ENCODE data around the gene PLIN5. TPM values are rescaled to one million over a fixed set of nuclear protein-coding genes. Genes with fewer than 3 reads are reported as not detected.

The PLIN5 gene
- total RNA-seq, 1 donor, result not detected

GRCh38 chr19:4483385-4483784, 51.6 kb downstream of the PLIN5 start:
- H3K4me3 ChIP-seq (ENCODE audit: low read depth, low read length), result no peak overlapping the region
- no peak for DNase-seq (ENCODE audit: low read depth)
- no peak for TF ChIP-seq CTCF (IDR thresholded peaks at IDR 0.05; ENCODE audit: insufficient read depth, low read length)

DNA sequence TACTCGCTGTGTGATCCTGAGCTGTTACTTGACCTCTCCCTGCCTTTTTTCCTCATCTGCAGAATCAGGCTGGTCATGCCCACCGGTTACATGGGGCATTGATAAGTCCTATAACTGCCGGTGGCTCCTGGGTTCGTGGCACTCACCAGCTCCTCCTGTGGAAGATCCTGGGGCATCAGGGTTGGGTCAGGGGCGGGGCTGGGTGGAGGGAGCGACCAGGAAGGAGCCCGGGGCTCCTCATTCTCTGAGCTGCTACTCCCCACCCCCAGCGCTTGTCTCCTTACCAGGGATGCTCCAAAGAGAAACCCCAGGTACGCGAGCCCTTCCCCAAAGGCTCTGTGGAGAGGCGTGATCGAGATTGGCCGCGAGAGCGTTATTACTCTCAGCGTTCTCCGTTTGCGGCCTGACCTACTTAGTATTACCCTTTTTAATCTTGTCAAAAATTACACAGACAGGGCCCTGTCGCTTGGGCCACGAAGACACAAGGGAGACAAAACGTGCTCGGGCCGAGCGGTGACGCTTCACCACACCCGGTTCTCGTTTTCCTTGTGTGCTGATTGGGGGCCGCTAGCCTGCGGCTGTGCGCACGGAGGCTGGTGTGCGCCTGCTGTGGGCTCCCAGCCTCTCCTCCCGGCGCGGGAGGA, 52.2 kb downstream of the PLIN5 start:
- no peak for TF ChIP-seq CTCF (IDR thresholded peaks at IDR 0.05; ENCODE audit: insufficient read depth, low read length)
- no peak for DNase-seq (ENCODE audit: low read depth)
- H3K4me3 ChIP-seq (ENCODE audit: low read depth, low read length), result no peak overlapping the region

GRCh38 chr19:4477034-4477801, 57.8 kb downstream of the PLIN5 start:
- no peak for DNase-seq (ENCODE audit: low read depth)
- TF ChIP-seq CTCF (IDR thresholded peaks at IDR 0.05; ENCODE audit: insufficient read depth, low read length), result no peak
- H3K4me3 ChIP-seq (ENCODE audit: low read depth, low read length), result no peak overlapping the region

- no peak for TF ChIP-seq CTCF (IDR thresholded peaks at IDR 0.05; ENCODE audit: insufficient read depth, low read length)
- peak; percentile 54 for DNase-seq (ENCODE audit: low read depth)
- H3K4me3 ChIP-seq (ENCODE audit: low read depth, low read length), result peak overlapping the region; percentile 77
Measured at GRCh38 chr19:4474514-4475022, 60.5 kb downstream of the PLIN5 start.

DNA sequence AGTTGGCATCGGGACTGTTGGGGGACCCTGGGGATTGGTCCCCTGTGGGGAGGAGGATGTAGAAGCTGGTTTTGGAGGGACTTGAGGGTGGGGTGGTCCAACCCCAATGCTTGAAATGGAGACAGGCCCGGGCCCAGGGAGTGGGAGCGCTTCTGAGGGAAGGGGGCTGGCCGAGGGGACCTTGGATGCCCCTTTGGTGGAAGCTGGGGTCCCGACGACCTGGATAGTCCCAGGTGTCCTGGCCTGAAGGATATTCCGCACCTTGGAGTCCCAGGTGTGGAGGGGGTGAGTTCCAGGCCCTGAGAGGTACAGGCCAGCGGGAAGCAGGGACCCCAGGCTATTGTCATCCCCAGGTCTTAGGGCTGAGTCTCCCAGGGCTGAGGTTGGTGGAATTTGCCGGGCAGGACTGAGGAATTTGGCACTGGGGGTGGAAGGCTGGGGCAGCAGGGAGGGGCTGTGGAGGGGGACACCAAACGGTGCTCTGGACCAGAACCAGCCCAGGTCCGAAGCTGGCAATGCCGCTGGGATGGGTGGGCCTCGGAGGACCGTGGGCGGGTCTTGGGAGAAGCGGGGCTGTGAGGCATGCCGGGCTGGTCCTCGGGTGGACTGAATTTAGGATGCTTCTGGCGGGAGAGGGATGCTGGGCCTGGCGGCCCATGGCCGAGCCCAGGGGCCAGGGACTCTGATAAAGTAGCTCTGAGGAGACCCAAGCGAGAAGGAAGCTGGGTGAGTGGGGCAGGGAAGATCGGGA, 61.1 kb downstream of the PLIN5 start:
- no peak for TF ChIP-seq CTCF (IDR thresholded peaks at IDR 0.05; ENCODE audit: insufficient read depth, low read length)
- DNase-seq (ENCODE audit: low read depth), result no peak
- peak overlapping the region; percentile 77 for H3K4me3 ChIP-seq (ENCODE audit: low read depth, low read length)

DNA sequence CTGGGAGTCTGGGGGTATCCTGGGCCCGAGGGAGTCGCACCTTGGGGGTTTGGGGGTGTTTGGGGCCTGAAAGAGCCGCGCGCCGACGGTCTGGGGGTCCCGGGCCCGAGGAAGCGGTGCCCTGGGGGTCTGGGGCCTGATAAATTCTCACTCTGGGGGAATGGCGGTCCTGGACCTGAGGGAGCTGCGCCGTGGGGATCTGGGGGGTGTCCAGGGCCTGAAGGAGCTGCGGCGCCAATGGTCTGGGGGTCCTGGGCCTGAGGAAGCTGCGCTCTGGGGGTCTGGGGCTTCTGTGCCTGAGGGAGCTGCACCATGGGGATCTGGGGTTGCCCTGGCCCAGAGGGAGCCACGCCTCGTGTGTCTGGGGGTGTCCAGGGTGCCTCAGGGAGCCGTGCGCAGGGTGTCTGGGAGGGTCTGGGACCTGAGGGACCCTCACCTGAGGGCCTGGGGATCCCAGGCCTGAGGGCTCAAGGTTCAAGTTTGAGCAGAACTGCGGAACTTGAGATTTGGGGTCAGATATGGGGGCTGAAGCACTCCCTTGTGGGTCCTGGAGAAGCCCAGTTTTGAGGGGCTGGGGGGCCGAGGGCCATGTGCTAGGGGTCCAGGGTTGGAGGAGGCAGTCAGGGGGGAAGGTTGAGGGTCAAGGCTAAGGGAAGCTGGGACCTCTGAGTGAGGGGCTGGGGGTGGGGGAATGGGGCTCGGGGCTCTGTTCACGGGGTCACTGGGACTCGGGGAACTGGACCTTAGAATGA, 61.8 kb downstream of the PLIN5 start:
- no peak for TF ChIP-seq CTCF (IDR thresholded peaks at IDR 0.05; ENCODE audit: insufficient read depth, low read length)
- peak overlapping the region; percentile 77 for H3K4me3 ChIP-seq (ENCODE audit: low read depth, low read length)
- DNase-seq (ENCODE audit: low read depth), result no peak
